GM21737 (cell line): ENCODE measurements around the gene DVL2.
A peak's percentile ranks its signal among the peaks of the same experiment; 100 is the strongest.

Source experiments
- ATAC-seq: cut with Tn5 transposase; IDR thresholded peaks from one replicate; pipeline ENCODE4 v1.9.1; 2021; ENCODE audit warnings: mild to moderate bottlenecking, moderate library complexity; ENCODE audit not compliant: unreplicated experiment

DVL2 gene

GRCh38 chr17:7234083-7234951 lies at the start of gene DVL2:
DVL2 (minus strand) TSS chr17:7234517; CDS start chr17:7234262, 255 bp downstream.
- ATAC-seq, result peak; percentile 50

GRCh38 chr17:7283471-7284216 lies 49.3 kb upstream of the DVL2 start:
- ATAC-seq, result no peak

GRCh38 chr17:7282752-7283321 lies 48.5 kb upstream of the DVL2 start:
- no peak for ATAC-seq

- no peak for ATAC-seq
Measured at GRCh38 chr17:7281953-7282751, 47.8 kb upstream of the DVL2 start.

GRCh38 chr17:7281074-7281952 lies 47.0 kb upstream of the DVL2 start, which contains the start of gene SLC2A4:
SLC2A4 (plus strand) TSS chr17:7281718; CDS start chr17:7281935, 217 bp downstream.
- peak; percentile 48 for ATAC-seq

- ATAC-seq, result peak; percentile 63
Measured at GRCh38 chr17:7280519-7281073, 46.3 kb upstream of the DVL2 start.

- no peak for ATAC-seq
Measured at GRCh38 chr17:7279448-7279847, 45.1 kb upstream of the DVL2 start.

GRCh38 chr17:7266784-7267183 lies 32.5 kb upstream of the DVL2 start:
- no peak for ATAC-seq

- ATAC-seq, result no peak
Measured at GRCh38 chr17:7263801-7264078, 29.4 kb upstream of the DVL2 start.

- no peak for ATAC-seq
Measured at GRCh38 chr17:7262935-7263800, 28.9 kb upstream of the DVL2 start.

GRCh38 chr17:7262192-7262934 lies 28.0 kb upstream of the DVL2 start, which contains the start of gene CLDN7:
CLDN7 (minus strand) TSS chr17:7262478; CDS start chr17:7262043, 435 bp downstream.
- ATAC-seq, result no peak

- no peak for ATAC-seq
Measured at GRCh38 chr17:7261379-7262191, 27.3 kb upstream of the DVL2 start.

GRCh38 chr17:7260651-7261378 lies 26.5 kb upstream of the DVL2 start:
- ATAC-seq, result no peak

GRCh38 chr17:7260151-7260550 lies 25.8 kb upstream of the DVL2 start:
- ATAC-seq, result no peak

- ATAC-seq, result no peak
Measured at GRCh38 chr17:7259555-7259889, 25.2 kb upstream of the DVL2 start.

GRCh38 chr17:7258731-7259554 lies 24.6 kb upstream of the DVL2 start:
- ATAC-seq, result no peak
